Cardiac fibroblast (primary cell): ENCODE measurements around the gene SHKBP1.
"Not testable (repeated sequence)": the region's sequence is repeated elsewhere in the genome, so short reads cannot be mapped to it uniquely, and the experiment has no call there.

ENCODE experiments used
- DNase-seq, 2 donors: peaks; one replicate each; pipeline versions ENCODE4 v3.0.0 to v3.0.0-alpha.2; 2010; ENCODE audit warnings: low read depth in 2 of 2
- H3K4me3 ChIP-seq, 2 donors: replicated peaks in 1 of 2; 1 replicate in 1 of 2; 2 replicates in 1 of 2; pipeline ENCODE4 v1.5.1; 2011; ENCODE audit warnings: low read depth in 2 of 2, low read length in 2 of 2, mild to moderate bottlenecking in 2 of 2, moderate library complexity in 1 of 2
- TF ChIP-seq, protein P1 (sequence below): IDR thresholded peaks from one replicate; pipeline ENCODE4 v1.5.1; 2011; ENCODE audit warnings: low read depth, mild to moderate bottlenecking, low read length, inconsistent platforms

SHKBP1 gene

DNA sequence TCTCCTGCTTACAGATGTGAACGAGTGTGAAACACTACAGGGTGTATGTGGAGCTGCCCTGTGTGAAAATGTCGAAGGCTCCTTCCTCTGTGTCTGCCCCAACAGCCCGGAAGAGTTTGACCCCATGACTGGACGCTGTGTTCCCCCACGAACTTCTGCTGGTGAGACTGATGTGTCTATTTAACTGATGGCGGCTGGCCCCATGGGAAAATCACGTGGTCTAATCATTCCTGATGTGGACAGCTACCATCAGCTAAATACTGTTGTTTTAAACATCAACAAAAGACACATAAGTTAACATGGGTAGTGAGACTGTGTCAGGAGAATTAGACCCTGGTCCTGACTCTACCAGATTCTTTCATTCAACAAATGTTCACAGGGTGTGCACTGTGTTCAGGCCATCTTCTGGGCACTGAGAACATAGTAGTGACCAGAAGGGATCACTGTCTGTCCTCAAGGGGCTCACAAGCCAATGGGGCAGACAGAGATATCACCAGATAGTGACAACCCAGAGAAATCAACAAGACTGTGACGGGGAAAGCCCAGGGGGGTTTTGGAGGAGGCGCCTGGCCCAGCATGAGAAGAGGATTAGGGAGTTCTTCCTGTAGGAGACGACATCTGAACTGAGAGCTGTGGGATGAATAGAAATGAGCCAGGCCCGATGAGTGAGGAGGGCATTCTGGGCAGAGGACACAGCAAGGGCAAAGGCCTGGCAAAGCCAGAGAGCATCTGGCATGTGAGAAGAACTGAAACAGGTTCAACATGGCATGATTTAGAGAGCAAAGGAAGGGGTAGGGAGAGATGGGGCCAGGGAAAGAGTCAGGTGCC, 42.9 kb downstream of the SHKBP1 start:
- no peak for DNase-seq
- TF ChIP-seq, protein P1, sequence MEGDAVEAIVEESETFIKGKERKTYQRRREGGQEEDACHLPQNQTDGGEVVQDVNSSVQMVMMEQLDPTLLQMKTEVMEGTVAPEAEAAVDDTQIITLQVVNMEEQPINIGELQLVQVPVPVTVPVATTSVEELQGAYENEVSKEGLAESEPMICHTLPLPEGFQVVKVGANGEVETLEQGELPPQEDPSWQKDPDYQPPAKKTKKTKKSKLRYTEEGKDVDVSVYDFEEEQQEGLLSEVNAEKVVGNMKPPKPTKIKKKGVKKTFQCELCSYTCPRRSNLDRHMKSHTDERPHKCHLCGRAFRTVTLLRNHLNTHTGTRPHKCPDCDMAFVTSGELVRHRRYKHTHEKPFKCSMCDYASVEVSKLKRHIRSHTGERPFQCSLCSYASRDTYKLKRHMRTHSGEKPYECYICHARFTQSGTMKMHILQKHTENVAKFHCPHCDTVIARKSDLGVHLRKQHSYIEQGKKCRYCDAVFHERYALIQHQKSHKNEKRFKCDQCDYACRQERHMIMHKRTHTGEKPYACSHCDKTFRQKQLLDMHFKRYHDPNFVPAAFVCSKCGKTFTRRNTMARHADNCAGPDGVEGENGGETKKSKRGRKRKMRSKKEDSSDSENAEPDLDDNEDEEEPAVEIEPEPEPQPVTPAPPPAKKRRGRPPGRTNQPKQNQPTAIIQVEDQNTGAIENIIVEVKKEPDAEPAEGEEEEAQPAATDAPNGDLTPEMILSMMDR: no peak
- no peak overlapping the region for H3K4me3 ChIP-seq

DNA sequence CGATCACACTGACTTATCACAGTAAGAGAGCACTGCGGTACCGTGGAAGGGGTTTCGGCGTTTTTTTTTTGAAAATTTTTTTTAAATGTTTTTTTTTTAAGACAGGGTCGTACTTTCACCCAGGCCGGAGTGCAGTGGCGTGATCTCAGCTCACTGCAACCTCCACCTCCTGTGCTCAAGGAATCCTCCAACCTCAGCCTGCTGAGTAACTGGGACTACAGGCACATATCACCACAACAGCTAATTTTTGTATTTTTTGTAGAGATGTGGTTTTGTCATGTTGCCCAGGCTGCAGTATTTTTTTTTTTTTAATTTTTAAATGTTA, 43.5 kb downstream of the SHKBP1 start:
- TF ChIP-seq, protein P1: no peak
- H3K4me3 ChIP-seq: no peak overlapping the region
- no peak for DNase-seq

DNA sequence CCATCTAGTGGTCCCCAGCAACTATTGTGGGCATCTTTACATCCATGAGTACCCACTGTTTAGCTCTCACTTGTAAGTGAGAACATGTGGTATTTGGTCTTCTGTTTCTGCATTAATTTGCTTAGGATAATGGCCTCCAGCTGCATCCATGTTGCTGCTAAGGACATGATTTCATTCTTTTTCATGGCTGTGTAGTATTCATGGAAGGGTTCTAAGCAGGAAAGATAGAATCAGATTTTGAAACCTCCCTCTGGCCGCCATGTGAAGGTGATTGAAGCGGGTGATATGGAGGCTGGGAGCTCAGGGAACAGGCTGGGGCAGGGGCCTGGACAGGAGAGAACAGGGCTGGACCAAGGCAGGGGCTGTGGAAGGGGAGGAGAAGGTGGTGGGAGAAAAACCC, 44.6 kb downstream of the SHKBP1 start:
- DNase-seq: no peak
- no peak overlapping the region for H3K4me3 ChIP-seq
- TF ChIP-seq, protein P1: no peak

DNA sequence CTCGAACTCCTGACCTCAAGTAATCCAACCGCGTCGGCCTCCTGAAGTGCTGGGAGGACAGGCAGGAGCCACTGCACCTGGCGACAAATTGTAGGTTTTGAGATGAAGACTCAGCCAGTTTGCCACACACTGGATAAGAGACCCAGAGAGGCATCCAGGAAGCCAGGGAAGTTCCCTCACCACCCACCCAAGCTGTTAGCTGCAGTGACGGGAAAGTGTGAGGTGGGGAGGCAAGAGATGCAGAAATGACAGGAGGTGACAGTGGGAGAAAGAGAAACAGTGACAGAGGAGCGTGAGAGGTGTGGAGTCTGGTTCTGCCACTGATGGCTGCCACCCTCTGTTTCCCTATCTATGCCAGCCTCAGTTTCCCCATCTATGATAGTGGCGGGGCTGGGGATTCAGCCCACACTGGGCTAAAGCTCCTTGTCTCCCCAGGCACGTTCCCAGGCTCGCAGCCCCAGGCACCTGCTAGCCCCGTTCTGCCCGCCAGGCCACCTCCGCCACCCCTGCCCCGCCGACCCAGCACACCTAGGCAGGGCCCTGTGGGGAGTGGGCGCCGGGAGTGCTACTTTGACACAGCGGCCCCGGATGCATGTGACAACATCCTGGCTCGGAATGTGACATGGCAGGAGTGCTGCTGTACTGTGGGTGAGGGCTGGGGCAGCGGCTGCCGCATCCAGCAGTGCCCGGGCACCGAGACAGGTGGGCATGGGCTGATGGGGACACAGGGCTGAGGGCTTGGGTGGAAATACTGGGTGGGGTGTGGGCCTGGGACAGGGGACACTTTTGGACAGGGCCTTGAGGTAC, 45.5 kb downstream of the SHKBP1 start:
- H3K4me3 ChIP-seq: no peak overlapping the region
- DNase-seq: no peak
- TF ChIP-seq, protein P1: no peak

DNA sequence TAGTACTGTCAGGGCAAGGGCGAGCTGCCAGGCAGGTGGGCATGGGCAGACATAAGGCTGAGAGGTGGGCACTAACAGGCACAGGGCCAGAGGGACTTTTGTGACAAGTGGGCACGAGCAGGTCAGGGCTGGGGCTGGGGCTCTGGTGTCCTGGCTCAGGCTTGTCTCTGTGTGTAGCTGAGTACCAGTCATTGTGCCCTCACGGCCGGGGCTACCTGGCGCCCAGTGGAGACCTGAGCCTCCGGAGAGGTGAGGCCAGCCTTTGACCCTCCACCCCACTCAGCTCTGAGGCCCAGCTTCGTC, 46.1 kb downstream of the SHKBP1 start:
- no peak for DNase-seq
- TF ChIP-seq, protein P1: no peak
- H3K4me3 ChIP-seq: no peak overlapping the region

DNA sequence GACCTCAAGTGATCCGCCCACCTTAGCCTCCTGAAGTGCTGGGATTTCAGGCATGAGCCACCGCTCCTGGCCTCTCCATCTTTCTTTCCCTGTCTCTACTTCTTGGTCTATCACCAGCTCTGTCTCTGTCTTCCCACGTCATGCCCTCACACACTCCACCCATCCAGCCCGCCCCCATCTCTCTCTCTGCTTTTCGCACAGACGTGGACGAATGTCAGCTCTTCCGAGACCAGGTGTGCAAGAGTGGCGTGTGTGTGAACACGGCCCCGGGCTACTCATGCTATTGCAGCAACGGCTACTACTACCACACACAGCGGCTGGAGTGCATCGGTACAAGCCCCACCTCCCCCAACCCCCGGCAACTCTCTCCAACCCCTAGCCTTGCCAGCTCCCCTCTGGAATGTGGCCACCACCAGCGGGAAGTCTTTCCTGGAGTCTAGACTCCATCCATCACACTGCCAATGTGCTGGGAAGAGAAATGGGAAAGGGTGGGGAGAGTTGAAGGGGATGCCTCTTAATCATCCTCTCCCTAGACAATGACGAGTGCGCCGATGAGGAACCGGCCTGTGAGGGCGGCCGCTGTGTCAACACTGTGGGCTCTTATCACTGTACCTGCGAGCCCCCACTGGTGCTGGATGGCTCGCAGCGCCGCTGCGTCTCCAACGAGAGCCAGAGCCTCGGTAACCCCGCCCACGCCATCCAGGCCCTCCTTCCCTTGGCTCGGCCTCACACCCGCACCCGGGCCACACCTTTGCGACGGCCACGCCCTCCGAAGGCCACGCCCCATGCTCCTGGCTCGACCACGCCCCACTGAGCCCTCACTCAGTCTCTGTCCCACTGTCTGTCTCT, 47.0 kb downstream of the SHKBP1 start:
- peak in 1 of 2 donors; percentile 55 for DNase-seq
- H3K4me3 ChIP-seq: no peak overlapping the region
- TF ChIP-seq, protein P1: no peak

DNA sequence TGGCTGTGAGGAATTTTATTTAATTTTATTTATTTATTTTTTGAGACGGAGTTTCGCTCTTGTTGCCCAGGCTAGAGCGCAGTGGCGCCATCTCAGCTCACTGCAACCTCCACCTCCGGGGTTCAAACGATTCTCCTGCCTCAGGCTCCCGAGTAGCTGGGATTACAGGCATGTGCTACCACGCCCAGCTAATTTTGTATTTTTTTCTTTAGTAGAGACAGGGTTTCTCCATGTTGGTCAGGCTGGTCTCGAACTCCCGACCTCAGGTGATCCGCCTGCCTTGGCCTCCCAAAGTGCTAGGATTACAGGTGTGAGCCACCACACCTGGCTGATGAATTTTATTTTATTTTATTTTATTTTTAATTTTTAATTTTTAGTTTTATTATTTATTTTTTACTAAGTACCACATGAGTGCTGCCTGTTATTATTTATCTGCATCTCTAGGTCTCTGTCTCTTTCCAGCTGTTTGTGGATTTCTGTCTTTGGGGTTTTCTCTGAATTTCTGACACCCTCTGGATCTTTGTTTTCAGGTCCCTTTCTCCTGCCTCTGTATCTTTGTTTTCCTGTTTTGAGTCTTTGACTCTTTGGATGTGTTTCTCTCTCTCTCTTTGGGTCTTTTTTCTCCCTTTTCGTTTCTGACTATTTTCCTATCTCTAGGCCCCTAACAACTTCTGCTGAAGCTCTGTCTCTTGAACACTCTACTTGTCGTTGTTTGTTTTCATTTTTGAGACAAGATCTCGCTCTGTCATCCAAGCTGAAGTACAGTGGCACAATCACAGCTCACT, 47.9 kb downstream of the SHKBP1 start:
- H3K4me3 ChIP-seq, DNase-seq: not testable (repeated sequence)
